ENCODE results near the gene COG8.

COG8 gene

GRCh38 chr16:69286941-69287713 lies 52.2 kb downstream of the COG8 start:
- DNase-seq (ENCODE audit: low read depth) = no peak

GRCh38 chr16:69285240-69285639 lies 54.1 kb downstream of the COG8 start:
- no peak for DNase-seq (ENCODE audit: low read depth)

GRCh38 chr16:69283851-69284250 lies 55.5 kb downstream of the COG8 start:
- DNase-seq (ENCODE audit: low read depth) = no peak

GRCh38 chr16:69277413-69277812 lies 62.0 kb downstream of the COG8 start:
- no peak for DNase-seq (ENCODE audit: low read depth)

Measured in activated T-cell treated with anti-CD3 and anti-CD28 coated beads for 48 hours (primary cell).